HG03342 (cell line): ENCODE measurements around the gene PER2.
"Not testable (repeated sequence)": the region's sequence is repeated elsewhere in the genome, so short reads cannot be mapped to it uniquely, and the experiment has no call there.

Experiments
- ATAC-seq: cut with Tn5 transposase; IDR thresholded peaks from one replicate; pipeline ENCODE4 v1.9.1; 2021; ENCODE audit warnings: mild to moderate bottlenecking, moderate library complexity; ENCODE audit not compliant: unreplicated experiment

Gene PER2, protein sequence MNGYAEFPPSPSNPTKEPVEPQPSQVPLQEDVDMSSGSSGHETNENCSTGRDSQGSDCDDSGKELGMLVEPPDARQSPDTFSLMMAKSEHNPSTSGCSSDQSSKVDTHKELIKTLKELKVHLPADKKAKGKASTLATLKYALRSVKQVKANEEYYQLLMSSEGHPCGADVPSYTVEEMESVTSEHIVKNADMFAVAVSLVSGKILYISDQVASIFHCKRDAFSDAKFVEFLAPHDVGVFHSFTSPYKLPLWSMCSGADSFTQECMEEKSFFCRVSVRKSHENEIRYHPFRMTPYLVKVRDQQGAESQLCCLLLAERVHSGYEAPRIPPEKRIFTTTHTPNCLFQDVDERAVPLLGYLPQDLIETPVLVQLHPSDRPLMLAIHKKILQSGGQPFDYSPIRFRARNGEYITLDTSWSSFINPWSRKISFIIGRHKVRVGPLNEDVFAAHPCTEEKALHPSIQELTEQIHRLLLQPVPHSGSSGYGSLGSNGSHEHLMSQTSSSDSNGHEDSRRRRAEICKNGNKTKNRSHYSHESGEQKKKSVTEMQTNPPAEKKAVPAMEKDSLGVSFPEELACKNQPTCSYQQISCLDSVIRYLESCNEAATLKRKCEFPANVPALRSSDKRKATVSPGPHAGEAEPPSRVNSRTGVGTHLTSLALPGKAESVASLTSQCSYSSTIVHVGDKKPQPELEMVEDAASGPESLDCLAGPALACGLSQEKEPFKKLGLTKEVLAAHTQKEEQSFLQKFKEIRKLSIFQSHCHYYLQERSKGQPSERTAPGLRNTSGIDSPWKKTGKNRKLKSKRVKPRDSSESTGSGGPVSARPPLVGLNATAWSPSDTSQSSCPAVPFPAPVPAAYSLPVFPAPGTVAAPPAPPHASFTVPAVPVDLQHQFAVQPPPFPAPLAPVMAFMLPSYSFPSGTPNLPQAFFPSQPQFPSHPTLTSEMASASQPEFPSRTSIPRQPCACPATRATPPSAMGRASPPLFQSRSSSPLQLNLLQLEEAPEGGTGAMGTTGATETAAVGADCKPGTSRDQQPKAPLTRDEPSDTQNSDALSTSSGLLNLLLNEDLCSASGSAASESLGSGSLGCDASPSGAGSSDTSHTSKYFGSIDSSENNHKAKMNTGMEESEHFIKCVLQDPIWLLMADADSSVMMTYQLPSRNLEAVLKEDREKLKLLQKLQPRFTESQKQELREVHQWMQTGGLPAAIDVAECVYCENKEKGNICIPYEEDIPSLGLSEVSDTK (N-terminal part only)

DNA sequence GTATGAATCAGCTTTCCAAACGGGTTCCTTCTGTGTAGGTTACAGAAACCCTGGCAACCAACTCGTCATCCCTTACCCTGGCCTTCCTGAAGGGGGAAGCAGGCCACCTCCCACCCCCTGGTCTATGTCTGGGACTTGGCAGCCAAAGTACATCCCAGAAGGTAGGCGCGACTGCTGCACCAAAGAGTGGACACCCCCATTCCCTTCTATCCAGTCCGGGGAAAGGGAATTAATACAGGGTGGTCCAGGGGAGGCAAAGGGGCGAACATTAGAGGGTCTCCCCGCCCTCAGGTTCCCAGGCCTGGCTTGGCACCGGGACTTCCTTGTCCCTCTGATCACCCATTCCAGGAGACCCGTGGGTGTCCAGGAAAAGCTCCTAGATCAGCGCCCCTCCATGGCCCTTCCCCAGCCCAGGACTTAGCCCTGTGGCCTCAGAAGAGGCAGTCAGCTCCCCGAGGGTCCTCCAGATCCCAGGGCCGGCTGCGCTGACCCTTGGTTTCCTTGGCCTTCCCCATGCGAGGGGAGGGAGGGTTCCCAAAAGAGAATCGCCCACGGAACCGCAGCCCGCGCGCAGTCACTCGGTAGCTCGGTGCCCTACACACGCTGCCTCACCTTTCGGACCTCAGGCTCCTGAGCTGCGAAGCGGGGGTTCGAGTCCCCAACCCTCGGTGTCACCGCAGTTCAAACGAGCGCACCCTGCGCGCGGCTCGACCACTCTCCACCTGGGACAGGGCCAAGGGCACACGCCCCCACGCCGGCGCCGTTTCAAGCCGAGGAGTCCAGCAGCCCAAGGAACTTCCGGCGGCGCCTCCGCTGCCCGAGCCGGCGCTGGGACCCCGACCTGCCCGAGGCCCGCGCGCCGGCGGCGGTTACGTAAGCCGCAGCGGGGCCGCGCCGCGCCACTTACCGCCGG, at the start of gene PER2:
PER2 (minus strand) TSS at position 874 of the 913 bp plus-strand sequence. CDS start 10,674 bp downstream, outside the sequence.
- peak; percentile 28 for ATAC-seq

GRCh38 chr2:238337846-238338245, 49.4 kb upstream of the PER2 start:
- ATAC-seq: no peak

- ATAC-seq: no peak
Measured at GRCh38 chr2:238336793-238337444, 48.5 kb upstream of the PER2 start.

DNA sequence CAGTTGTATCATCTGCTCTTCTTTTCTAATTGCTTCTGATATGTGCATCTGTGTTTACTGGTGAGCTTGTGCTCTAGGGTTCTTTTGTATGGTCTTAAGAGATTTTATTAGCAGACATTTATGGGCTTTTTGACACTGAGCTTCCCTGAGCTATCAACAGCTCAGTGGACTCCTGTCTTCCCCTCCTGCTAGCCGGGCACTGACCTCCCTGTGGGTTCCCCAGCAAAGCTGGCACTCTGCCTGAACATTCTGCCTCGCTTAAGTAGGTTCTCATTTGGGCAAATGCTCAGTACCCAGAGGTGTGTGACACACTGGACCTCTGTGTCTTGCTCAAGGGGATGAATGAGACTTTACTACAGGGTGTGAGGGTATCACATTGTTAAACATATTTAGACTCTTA, 47.7 kb upstream of the PER2 start:
- ATAC-seq: no peak

GRCh38 chr2:238335591-238335990, 47.2 kb upstream of the PER2 start:
- not testable (repeated sequence) for ATAC-seq

DNA sequence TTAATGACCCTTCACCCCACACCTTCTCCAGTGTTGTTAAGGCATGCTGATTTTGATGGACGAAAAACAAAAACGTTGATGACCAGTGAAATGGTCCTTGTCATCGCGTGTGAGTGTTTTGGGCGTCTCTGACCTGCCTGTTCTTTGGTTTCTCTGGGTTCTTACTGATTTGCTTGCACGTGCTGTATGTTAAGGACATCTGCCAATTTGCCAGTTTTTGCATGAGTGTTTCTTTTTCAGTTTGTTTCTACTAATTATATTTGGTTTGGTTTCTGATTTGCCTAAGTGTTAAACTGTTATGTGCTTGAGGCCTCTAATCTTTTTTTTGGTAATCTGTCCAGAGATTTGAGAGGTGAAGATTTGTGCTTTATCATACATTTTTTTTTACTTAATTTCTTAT, 46.5 kb upstream of the PER2 start:
- ATAC-seq: no peak

- no peak for ATAC-seq
Measured at GRCh38 chr2:238331916-238332315, 43.5 kb upstream of the PER2 start.

DNA sequence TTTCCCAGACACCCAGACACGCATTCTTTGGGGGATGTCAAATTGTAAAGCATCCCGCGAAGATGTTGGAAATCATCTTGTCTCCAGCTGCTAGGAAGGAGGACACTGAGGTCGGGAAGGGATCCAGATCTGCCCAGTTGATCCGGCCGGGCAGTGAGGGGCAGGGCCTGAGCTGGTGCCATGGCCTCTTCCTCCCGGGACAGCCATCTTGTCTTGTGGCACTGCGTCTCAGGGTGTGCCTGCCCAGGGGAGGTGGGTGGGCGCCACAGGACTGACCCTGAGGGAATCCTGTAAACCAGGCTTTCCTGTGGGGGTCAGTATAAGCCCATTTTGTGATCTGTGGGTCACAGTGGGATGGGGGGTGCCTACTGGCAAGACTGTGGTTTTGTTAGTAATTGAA, 42.0 kb upstream of the PER2 start:
- ATAC-seq: no peak

DNA sequence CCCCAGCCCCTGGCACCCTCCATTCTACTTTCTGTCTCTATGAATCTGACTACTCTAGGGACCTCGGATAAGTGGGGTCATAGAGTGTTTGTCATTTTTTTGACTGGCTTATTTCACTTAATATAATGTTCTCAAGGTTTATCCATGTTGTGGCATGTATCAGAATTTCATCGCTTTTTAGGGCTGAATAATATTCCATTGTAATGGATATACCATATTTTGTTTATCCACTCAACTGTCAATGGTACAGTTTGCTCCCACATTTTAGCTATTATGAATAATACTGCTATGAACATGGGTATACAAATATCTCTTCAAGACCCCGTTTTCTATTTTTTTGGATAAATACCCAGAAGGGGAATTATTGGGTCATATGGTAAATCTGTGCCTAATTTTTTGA, 39.3 kb upstream of the PER2 start:
- no peak for ATAC-seq

GRCh38 chr2:238326801-238327365, 38.5 kb upstream of the PER2 start:
- no peak for ATAC-seq

DNA sequence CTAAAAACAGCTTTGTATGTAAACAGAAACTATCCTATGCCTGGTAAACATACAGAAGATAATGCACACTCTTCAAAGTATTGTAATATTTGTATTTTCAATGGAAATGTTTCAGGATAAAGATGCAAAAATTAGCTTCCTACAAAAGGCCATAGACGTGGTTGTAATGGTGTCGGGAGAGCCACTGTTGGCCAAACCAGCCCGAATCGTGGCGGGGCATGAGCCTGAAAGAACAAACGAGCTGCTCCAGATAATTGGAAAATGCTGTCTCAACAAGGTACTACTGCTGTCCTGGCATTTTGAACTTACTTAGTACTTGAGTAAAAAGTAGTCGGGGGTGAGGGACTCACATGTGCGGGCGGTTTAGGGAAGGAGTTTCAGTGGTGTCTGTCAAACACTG, 37.3 kb upstream of the PER2 start:
- no peak for ATAC-seq

DNA sequence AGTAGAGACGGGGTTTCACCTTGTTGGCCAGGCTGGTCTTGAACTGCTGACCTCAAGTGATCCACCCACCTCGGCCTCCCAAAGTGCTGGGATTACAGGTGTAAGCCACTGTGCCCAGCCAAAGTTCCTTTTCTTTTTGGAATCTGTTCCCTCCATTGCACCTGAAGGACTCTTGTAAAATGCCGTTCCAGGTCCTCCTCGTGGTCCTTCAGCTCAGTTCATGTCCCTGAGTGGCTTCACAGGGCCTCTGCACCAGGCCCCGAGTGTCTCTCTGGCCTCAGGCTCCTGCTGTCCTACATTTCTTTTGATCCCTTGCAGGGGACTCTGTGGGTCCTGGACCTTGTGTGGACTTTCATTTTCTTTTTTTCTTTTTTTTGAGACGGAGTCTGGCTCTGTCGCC, 35.8 kb upstream of the PER2 start:
- ATAC-seq: not testable (repeated sequence)

DNA sequence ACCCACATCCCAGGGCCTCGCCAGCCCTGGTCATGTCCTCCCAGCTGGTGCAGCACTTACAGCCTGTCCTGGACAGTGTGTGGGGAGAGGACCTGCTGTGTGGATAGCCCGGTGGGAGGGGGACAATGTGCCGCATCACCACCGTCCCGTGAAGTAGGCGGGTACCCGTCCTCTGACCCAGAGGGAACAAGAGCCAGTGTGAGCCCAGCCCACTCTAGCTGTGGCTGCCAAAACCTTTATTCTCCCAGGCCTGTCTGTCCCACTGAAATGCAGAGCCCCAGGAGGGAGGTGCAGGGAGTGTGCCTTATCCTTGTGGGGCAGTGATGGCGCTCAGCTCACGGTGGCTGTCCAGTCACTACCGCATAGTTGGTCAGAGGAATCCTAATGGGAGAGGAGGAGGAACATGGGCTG, 33.6 kb upstream of the PER2 start:
- no peak for ATAC-seq

DNA sequence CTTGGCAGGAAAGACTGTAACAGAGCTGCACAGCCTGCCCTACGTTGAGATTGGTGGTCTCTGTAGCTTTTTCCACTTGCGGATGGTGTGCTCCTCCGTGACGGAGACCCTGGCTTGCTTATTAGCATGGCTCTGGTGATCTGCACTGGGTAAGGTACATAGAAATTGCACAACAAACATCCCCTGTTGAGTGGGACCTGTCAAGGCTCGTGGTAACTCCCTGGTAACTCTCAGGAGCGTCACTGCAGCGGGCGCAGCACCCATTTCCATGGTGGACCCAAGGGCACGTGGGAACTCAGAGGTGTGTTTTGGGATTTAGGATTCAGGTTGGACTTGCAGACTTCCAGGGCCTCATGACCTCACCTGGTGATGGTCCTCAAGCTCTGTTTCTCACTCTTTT, 33.1 kb upstream of the PER2 start:
- ATAC-seq: no peak

- ATAC-seq: peak; percentile 44
Measured at GRCh38 chr2:238320648-238321281, 32.4 kb upstream of the PER2 start.

- ATAC-seq: peak; percentile 97
Measured at GRCh38 chr2:238320246-238320647, 31.8 kb upstream of the PER2 start, which contains the start of gene TRAF3IP1. TSS of gene TRAF3IP1 (plus strand) at chr2:238320518. CDS start at chr2:238320663, 145 bp downstream.

DNA sequence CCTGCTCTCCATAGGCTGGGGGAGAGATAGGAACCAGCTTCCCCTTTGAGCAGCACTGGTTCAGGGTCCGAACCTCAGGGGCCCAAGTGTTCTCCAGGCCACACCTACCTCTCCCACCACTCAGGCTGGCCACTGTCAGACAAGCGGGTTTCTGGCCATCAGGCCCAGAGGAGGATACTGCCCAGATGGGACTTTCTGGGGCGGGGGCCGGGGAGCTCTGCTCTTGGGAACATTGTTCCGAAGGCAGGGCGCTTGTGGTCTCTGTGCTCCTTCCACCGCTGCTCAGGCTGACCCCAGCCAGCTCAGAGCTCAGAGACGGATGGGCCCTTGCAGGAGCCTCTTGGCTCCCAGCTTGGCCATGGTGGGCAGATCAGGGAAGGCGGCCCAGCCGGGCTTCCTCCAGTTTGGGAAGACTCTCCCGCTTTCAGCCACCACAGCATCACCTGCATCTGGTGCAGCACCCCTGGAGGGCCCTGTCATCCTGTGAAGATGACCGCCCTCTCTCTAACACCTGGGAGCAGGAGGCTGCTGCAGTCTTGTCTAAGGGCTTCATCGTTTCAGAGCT, 26.7 kb upstream of the PER2 start:
- ATAC-seq: no peak

- no peak for ATAC-seq
Measured at GRCh38 chr2:238314576-238314975, 26.2 kb upstream of the PER2 start.
